OCI-LY7 (cell line): Measurements from ENCODE around the gene LPIN1. TPM values are rescaled to one million over a fixed set of nuclear protein-coding genes. Genes with fewer than 3 reads are reported as not detected.
A peak's percentile ranks its signal among the peaks of the same experiment; 100 is the strongest.

Experiments used
- BruUV-seq: library from RNA; stranded (reverse); fragments of 400-500 nt; replicated peaks from 2 replicates; lab custom pipeline; 2021; lab: Mats Ljungman, UMichigan
- CTCF ChIA-PET: fragments of 300-600 bp; sonication (Branson Sonifier 250); formaldehyde crosslinking; loops from one replicate; lab custom pipeline; 2022; ENCODE audit warnings: antibody characterized with exemption; ENCODE audit not compliant: unreplicated experiment; lab: Charles Lee
- POLR2A ChIA-PET: fragments of 300-600 bp; sonication (Branson Sonifier 250); formaldehyde crosslinking; loops from one replicate; lab custom pipeline; 2022; ENCODE audit warnings: antibody characterized with exemption; lab: Charles Lee
- DNase-seq: peaks from one replicate; pipeline ENCODE4 v3.0.0-alpha.2; 2015; ENCODE audit warnings: low spot score
- H2AFZ ChIP-seq: fragments of 200-600 bp; sonication (generic), shearing (Covaris generic); 2 replicates; pipeline ENCODE4 v1.6.1; 2014; ENCODE audit warnings: mild to moderate bottlenecking, antibody characterized with exemption, low read length, moderate library complexity
- H3K27ac ChIP-seq: fragments of 200-600 bp; sonication (generic); 2 replicates; pipeline ENCODE4 v1.5.1; 2014; ENCODE audit warnings: mixed run types, low read depth, mild to moderate bottlenecking, moderate library complexity, low read length, inconsistent platforms; ENCODE audit not compliant: poor library complexity, severe bottlenecking
- H3K36me3 ChIP-seq: fragments of 200-600 bp; sonication (generic); 2 replicates; pipeline ENCODE4 v1.6.1; 2014; ENCODE audit warnings: mild to moderate bottlenecking, antibody characterized with exemption, low read length, moderate library complexity, mixed read lengths; ENCODE audit not compliant: insufficient read depth
- H3K4me1 ChIP-seq: fragments of 200-600 bp; sonication (generic); 2 replicates; pipeline ENCODE4 v1.5.1; 2014; ENCODE audit warnings: mild to moderate bottlenecking, low read length; ENCODE audit not compliant: insufficient read depth, poor library complexity, severe bottlenecking
- H3K4me2 ChIP-seq: fragments of 200-600 bp; sonication (generic); 2 replicates; pipeline ENCODE4 v1.6.1; 2014; ENCODE audit warnings: mild to moderate bottlenecking, low read length
- H3K4me3 ChIP-seq: fragments of 200-600 bp; sonication (generic); 2 replicates; pipeline ENCODE4 v1.5.1; 2014; ENCODE audit warnings: mild to moderate bottlenecking, low read depth, low read length; ENCODE audit not compliant: poor library complexity, severe bottlenecking
- H3K79me2 ChIP-seq: fragments of 200-600 bp; sonication (generic); 2 replicates; pipeline ENCODE4 v1.6.1; 2016; ENCODE audit warnings: low read depth, mild to moderate bottlenecking, low read length, moderate library complexity, mixed read lengths; ENCODE audit not compliant: insufficient read depth
- H3K9me2 ChIP-seq: fragments of 200-600 bp; sonication (generic); 2 replicates; pipeline ENCODE4 v1.6.1; 2016; ENCODE audit warnings: mild to moderate bottlenecking, low read length, mixed read lengths; ENCODE audit not compliant: insufficient read depth
- H3K9me3 ChIP-seq: fragments of 200-600 bp; sonication (generic); 2 replicates; pipeline ENCODE4 v1.6.1; 2014; ENCODE audit warnings: mild to moderate bottlenecking, mixed run types, low read length, mixed read lengths
- H4K20me1 ChIP-seq: fragments of 200-600 bp; sonication (generic); 2 replicates; pipeline ENCODE4 v1.6.1; 2014; ENCODE audit warnings: mild to moderate bottlenecking, antibody characterized with exemption, low read length, moderate library complexity, mixed read lengths; ENCODE audit not compliant: insufficient read depth
- EZH2phosphoT487 ChIP-seq: fragments of 200-600 bp; sonication (generic); IDR thresholded peaks from 2 replicates; pipeline ENCODE4 v1.6.1; 2018; ENCODE audit warnings: low read depth, borderline replicate concordance, mild to moderate bottlenecking, mixed run types, antibody characterized with exemption, low read length, moderate library complexity, mixed read lengths
- intact Hi-C: fragments of 100-400 bp; cut with micrococcal nuclease; formaldehyde crosslinking; loops from one replicate; pipeline ENCODE4 v1.10.0; 2022; ENCODE audit not compliant: unreplicated experiment
- total RNA-seq, 2 experiments: library from RNA; depleted of rRNA in 1 of 2; stranded (reverse); fragments of >200 nt in 1 of 2; shearing (Covaris generic) in 1 of 2; gene quantifications; 2 replicates each; pipeline ENCODE4 v1.2.3, GENCODE V29; 2014 to 2022
- TF ChIP-seq, protein P1 (sequence below): fragments of 200-600 bp; sonication (generic); conservative IDR thresholded peaks from 2 replicates; pipeline ENCODE4 v1.5.1; 2014; ENCODE audit warnings: mild to moderate bottlenecking, antibody characterized with exemption, low read length, moderate library complexity, mixed read lengths

LPIN1 gene
- total RNA-seq, 2 experiments from 2014 or later, result 56.9 to 70.2 TPM

DNA sequence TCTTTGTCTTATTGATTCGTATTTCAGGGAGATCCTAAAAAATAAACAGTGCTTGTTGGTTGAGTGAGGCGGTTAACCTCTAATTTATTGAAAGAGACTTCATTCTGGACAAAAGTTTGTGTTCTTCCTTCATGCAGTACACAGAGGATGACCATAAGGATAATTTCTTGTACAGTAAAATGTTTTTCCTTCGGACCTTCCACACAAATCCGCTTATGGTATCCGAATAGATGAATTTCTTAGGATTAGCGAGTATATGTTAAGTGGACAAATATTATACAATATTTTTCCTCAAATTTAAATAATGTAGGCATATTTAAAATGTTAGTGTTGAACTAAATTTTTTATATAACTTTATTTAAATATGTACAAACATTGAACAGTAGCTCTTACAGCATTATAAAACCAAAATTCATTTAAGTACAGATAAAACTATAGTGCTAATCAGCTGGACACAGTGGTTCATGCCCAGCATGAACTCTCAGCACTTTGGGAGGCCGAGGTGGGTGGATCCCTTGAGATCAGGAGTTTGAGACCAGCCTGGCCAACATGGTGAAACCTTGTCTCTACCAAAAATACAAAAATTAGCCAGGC lies 84.4 kb downstream of the LPIN1 start:
- Histone ChIP-seq H3K4me3 (peak overlapping the region; percentile 46), H3K79me2 (no peaks in the 10 kb centered on the region), H3K4me1 (peaks cover 55% of the 10 kb centered on the region), H3K4me2 (peak overlapping the region; percentile 78), H3K27ac (peak overlapping the region; percentile 81), H3K36me3 (peaks cover 26% of the 10 kb centered on the region), H4K20me1 (no peaks in the 10 kb centered on the region), H2AFZ (peak overlapping the region; percentile 69), H3K9me3 (peaks cover 9% of the 10 kb centered on the region; the same call in 1 of the 2 replicates), H3K9me2 (no peaks in the 10 kb centered on the region)
- ChIA-PET POLR2A (interaction anchor here (0.5 to 2.0 kb wide), 4 partner anchors 10 to 880 kb away, joined by 3 to 5 read pairs (median 3); no protein-coding TSS in a partner anchor), CTCF (no interaction called here)
- no TSS peak for BruUV-seq
- DNase-seq, result no peak
- TF ChIP-seq, protein P1, sequence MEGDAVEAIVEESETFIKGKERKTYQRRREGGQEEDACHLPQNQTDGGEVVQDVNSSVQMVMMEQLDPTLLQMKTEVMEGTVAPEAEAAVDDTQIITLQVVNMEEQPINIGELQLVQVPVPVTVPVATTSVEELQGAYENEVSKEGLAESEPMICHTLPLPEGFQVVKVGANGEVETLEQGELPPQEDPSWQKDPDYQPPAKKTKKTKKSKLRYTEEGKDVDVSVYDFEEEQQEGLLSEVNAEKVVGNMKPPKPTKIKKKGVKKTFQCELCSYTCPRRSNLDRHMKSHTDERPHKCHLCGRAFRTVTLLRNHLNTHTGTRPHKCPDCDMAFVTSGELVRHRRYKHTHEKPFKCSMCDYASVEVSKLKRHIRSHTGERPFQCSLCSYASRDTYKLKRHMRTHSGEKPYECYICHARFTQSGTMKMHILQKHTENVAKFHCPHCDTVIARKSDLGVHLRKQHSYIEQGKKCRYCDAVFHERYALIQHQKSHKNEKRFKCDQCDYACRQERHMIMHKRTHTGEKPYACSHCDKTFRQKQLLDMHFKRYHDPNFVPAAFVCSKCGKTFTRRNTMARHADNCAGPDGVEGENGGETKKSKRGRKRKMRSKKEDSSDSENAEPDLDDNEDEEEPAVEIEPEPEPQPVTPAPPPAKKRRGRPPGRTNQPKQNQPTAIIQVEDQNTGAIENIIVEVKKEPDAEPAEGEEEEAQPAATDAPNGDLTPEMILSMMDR, result no peak
- intact Hi-C loops, result loop anchor here (1.0 to 2.0 kb wide), 2 partner anchors 32 to 201 kb away; no protein-coding TSS in a partner anchor

DNA sequence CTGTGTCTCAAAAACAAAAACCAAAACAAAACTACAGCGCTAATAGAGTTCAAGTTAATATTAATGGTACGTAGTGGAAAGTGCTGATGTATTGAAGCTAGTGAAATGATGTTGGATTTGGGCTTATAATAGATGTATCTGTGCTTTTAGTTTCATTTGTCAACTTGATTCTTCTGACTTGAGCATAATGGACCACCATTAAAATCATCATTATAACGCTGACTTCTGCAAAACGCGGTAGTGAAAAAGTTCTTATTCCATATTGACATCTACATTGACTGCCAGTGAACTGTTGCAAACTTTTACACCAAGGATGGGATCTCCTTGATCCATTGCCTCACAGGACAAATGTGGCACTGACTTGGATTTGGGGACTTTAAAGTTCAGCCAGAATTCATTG lies 85.0 kb downstream of the LPIN1 start:
- POLR2A ChIA-PET, result interaction anchor here (0.5 to 2.0 kb wide), 4 partner anchors 9 to 880 kb away, joined by 3 to 5 read pairs (median 3); no protein-coding TSS in a partner anchor

More for the DNA sequence above, 85.0 kb downstream of the LPIN1 start:
- Histone ChIP-seq H3K27ac (no peak overlapping the region), H3K79me2 (no peaks in the 10 kb centered on the region), H3K9me2 (no peaks in the 10 kb centered on the region), H3K36me3 (peaks cover 20% of the 10 kb centered on the region), H3K4me3 (no peak overlapping the region), H3K4me1 (peaks cover 55% of the 10 kb centered on the region), H3K9me3 (peaks cover 9% of the 10 kb centered on the region; the same call in 1 of the 2 replicates), H4K20me1 (no peaks in the 10 kb centered on the region), H2AFZ (peak overlapping the region; percentile 58; the same call in 1 of the 2 replicates), H3K4me2 (peak overlapping the region; percentile 78; the same call in 1 of the 2 replicates)
- CTCF ChIA-PET, result interaction anchor here (0.6 kb wide), 1 partner anchor 265 kb away, joined by 3 read pairs; no protein-coding TSS in a partner anchor
- intact Hi-C loops, result loop anchor here (2.0 kb wide), 1 partner anchor 31 kb away; no protein-coding TSS in a partner anchor
- TF ChIP-seq, protein P1, result no peak
- no peak for TF ChIP-seq EZH2phosphoT487
- no TSS peak for BruUV-seq
- no peak for DNase-seq
